ENCODE measurements around the gene HDAC11. TPM values are rescaled to one million over a fixed set of nuclear protein-coding genes. Genes with fewer than 3 reads are reported as not detected.

HDAC11 gene
- total RNA-seq, 1 donor from 2014 or later: 8.9 TPM

- Histone ChIP-seq H3K36me3 (ENCODE audit: control insufficient read depth in 3 of 3, insufficient read depth in 3 of 3, low read length in 3 of 3) (no peaks in the 10 kb centered on the region), H3K27me3 (ENCODE audit: control insufficient read depth in 3 of 3, insufficient read depth in 3 of 3, low read length in 3 of 3) (peaks cover 0 to 7% (median 6%) of the 10 kb centered on the region in 3 donors), H3K4me3 (ENCODE audit: low read length in 3 of 3) (no peak overlapping the region), H3K9me3 (ENCODE audit: control insufficient read depth in 3 of 3, low read length in 3 of 3) (no peaks in the 10 kb centered on the region), H3K27ac (ENCODE audit: low read depth, low read length) (peak overlapping the region; percentile 60), H3K4me1 (ENCODE audit: control insufficient read depth in 3 of 3, insufficient read depth in 3 of 3, low read length in 3 of 3) (peaks cover 11 to 14% (median 13%) of the 10 kb centered on the region in 3 donors), H3K9ac (ENCODE audit: low read depth in 1 of 3, low read length in 3 of 3) (no peak overlapping the region)
These were observed 33.2 kb downstream of the HDAC11 start for GRCh38 chr3:13513051-13513912.

- Histone ChIP-seq H3K27me3 (ENCODE audit: control insufficient read depth in 3 of 3, insufficient read depth in 3 of 3, low read length in 3 of 3) (peaks cover 0 to 13% (median 9%) of the 10 kb centered on the region in 3 donors), H3K9me3 (ENCODE audit: control insufficient read depth in 3 of 3, low read length in 3 of 3) (no peaks in the 10 kb centered on the region), H3K4me1 (ENCODE audit: control insufficient read depth in 3 of 3, insufficient read depth in 3 of 3, low read length in 3 of 3) (peaks cover 14 to 20% (median 18%) of the 10 kb centered on the region in 3 donors), H3K27ac (ENCODE audit: low read depth, low read length) (peak overlapping the region; percentile 58), H3K9ac (ENCODE audit: low read depth in 1 of 3, low read length in 3 of 3) (no peak overlapping the region), H3K4me3 (ENCODE audit: low read length in 3 of 3) (no peak overlapping the region), H3K36me3 (ENCODE audit: control insufficient read depth in 3 of 3, insufficient read depth in 3 of 3, low read length in 3 of 3) (no peaks in the 10 kb centered on the region)
These were observed 33.9 kb downstream of the HDAC11 start for GRCh38 chr3:13513913-13514517.

- Histone ChIP-seq H3K9ac (ENCODE audit: low read depth in 1 of 3, low read length in 3 of 3) (no peak overlapping the region), H3K9me3 (ENCODE audit: control insufficient read depth in 3 of 3, low read length in 3 of 3) (no peaks in the 10 kb centered on the region), H3K36me3 (ENCODE audit: control insufficient read depth in 3 of 3, insufficient read depth in 3 of 3, low read length in 3 of 3) (no peaks in the 10 kb centered on the region), H3K27me3 (ENCODE audit: control insufficient read depth in 3 of 3, insufficient read depth in 3 of 3, low read length in 3 of 3) (peaks cover 0 to 17% (median 9%) of the 10 kb centered on the region in 3 donors), H3K4me1 (ENCODE audit: control insufficient read depth in 3 of 3, insufficient read depth in 3 of 3, low read length in 3 of 3) (peaks cover 21 to 23% (median 21%) of the 10 kb centered on the region in 3 donors), H3K4me3 (ENCODE audit: low read length in 3 of 3) (no peak overlapping the region), H3K27ac (ENCODE audit: low read depth, low read length) (no peak overlapping the region)
These were observed 34.7 kb downstream of the HDAC11 start for GRCh38 chr3:13514639-13515435.

- Histone ChIP-seq H3K27me3 (ENCODE audit: control insufficient read depth in 3 of 3, insufficient read depth in 3 of 3, low read length in 3 of 3) (peaks cover 0 to 17% (median 9%) of the 10 kb centered on the region in 3 donors), H3K36me3 (ENCODE audit: control insufficient read depth in 3 of 3, insufficient read depth in 3 of 3, low read length in 3 of 3) (no peaks in the 10 kb centered on the region), H3K4me1 (ENCODE audit: control insufficient read depth in 3 of 3, insufficient read depth in 3 of 3, low read length in 3 of 3) (peaks cover 21 to 23% (median 21%) of the 10 kb centered on the region in 3 donors), H3K9me3 (ENCODE audit: control insufficient read depth in 3 of 3, low read length in 3 of 3) (no peaks in the 10 kb centered on the region), H3K9ac (ENCODE audit: low read depth in 1 of 3, low read length in 3 of 3) (peak overlapping the region in 1 of 3 donors; percentile 33), H3K27ac (ENCODE audit: low read depth, low read length) (peak overlapping the region; percentile 40), H3K4me3 (ENCODE audit: low read length in 3 of 3) (no peak overlapping the region)
These were observed 36.0 kb downstream of the HDAC11 start for GRCh38 chr3:13515786-13516759.

- H3K9ac ChIP-seq (ENCODE audit: low read depth in 1 of 3, low read length in 3 of 3): peak overlapping the region in 1 of 3 donors; percentile 33
- peak overlapping the region; percentile 58 for H3K27ac ChIP-seq (ENCODE audit: low read depth, low read length)
- H3K27me3 ChIP-seq (ENCODE audit: control insufficient read depth in 3 of 3, insufficient read depth in 3 of 3, low read length in 3 of 3): peaks cover 0 to 17% (median 9%) of the 10 kb centered on the region in 3 donors
- no peaks in the 10 kb centered on the region for H3K36me3 ChIP-seq (ENCODE audit: control insufficient read depth in 3 of 3, insufficient read depth in 3 of 3, low read length in 3 of 3)
- H3K9me3 ChIP-seq (ENCODE audit: control insufficient read depth in 3 of 3, low read length in 3 of 3): no peaks in the 10 kb centered on the region
- no peak overlapping the region for H3K4me3 ChIP-seq (ENCODE audit: low read length in 3 of 3)
- peaks cover 21 to 23% (median 21%) of the 10 kb centered on the region in 3 donors for H3K4me1 ChIP-seq (ENCODE audit: control insufficient read depth in 3 of 3, insufficient read depth in 3 of 3, low read length in 3 of 3)
These were observed 36.6 kb downstream of the HDAC11 start for GRCh38 chr3:13516760-13517135.

- Histone ChIP-seq H3K4me1 (ENCODE audit: control insufficient read depth in 3 of 3, insufficient read depth in 3 of 3, low read length in 3 of 3) (peaks cover 21 to 23% (median 21%) of the 10 kb centered on the region in 3 donors), H3K4me3 (ENCODE audit: low read length in 3 of 3) (no peak overlapping the region), H3K27me3 (ENCODE audit: control insufficient read depth in 3 of 3, insufficient read depth in 3 of 3, low read length in 3 of 3) (peaks cover 0 to 15% (median 9%) of the 10 kb centered on the region in 3 donors), H3K9ac (ENCODE audit: low read depth in 1 of 3, low read length in 3 of 3) (peak overlapping the region in 1 of 3 donors; percentile 33), H3K27ac (ENCODE audit: low read depth, low read length) (peak overlapping the region; percentile 58), H3K36me3 (ENCODE audit: control insufficient read depth in 3 of 3, insufficient read depth in 3 of 3, low read length in 3 of 3) (no peaks in the 10 kb centered on the region), H3K9me3 (ENCODE audit: control insufficient read depth in 3 of 3, low read length in 3 of 3) (no peaks in the 10 kb centered on the region)
These were observed 37.3 kb downstream of the HDAC11 start for GRCh38 chr3:13517253-13517977.

GRCh38 chr3:13518516-13518953 lies 38.4 kb downstream of the HDAC11 start:
- Histone ChIP-seq H3K4me3 (ENCODE audit: low read length in 3 of 3) (no peak overlapping the region), H3K27ac (ENCODE audit: low read depth, low read length) (no peak overlapping the region), H3K27me3 (ENCODE audit: control insufficient read depth in 3 of 3, insufficient read depth in 3 of 3, low read length in 3 of 3) (peaks cover 0 to 15% (median 9%) of the 10 kb centered on the region in 3 donors), H3K9ac (ENCODE audit: low read depth in 1 of 3, low read length in 3 of 3) (peak overlapping the region in 1 of 3 donors; percentile 25), H3K9me3 (ENCODE audit: control insufficient read depth in 3 of 3, low read length in 3 of 3) (no peaks in the 10 kb centered on the region), H3K4me1 (ENCODE audit: control insufficient read depth in 3 of 3, insufficient read depth in 3 of 3, low read length in 3 of 3) (peaks cover 16 to 23% (median 21%) of the 10 kb centered on the region in 3 donors), H3K36me3 (ENCODE audit: control insufficient read depth in 3 of 3, insufficient read depth in 3 of 3, low read length in 3 of 3) (no peaks in the 10 kb centered on the region)

GRCh38 chr3:13519006-13519791 lies 39.1 kb downstream of the HDAC11 start:
- Histone ChIP-seq H3K4me3 (ENCODE audit: low read length in 3 of 3) (no peak overlapping the region), H3K9ac (ENCODE audit: low read depth in 1 of 3, low read length in 3 of 3) (peak overlapping the region in 1 of 3 donors; percentile 25), H3K9me3 (ENCODE audit: control insufficient read depth in 3 of 3, low read length in 3 of 3) (no peaks in the 10 kb centered on the region), H3K27ac (ENCODE audit: low read depth, low read length) (no peak overlapping the region), H3K27me3 (ENCODE audit: control insufficient read depth in 3 of 3, insufficient read depth in 3 of 3, low read length in 3 of 3) (peaks cover 0 to 15% (median 9%) of the 10 kb centered on the region in 3 donors), H3K36me3 (ENCODE audit: control insufficient read depth in 3 of 3, insufficient read depth in 3 of 3, low read length in 3 of 3) (no peaks in the 10 kb centered on the region), H3K4me1 (ENCODE audit: control insufficient read depth in 3 of 3, insufficient read depth in 3 of 3, low read length in 3 of 3) (peaks cover 16 to 23% (median 21%) of the 10 kb centered on the region in 3 donors)

Measured in skeletal muscle tissue (tissue), 4 donors.